Tibial artery (tissue), 4 donors: ENCODE measurements around the gene COL20A1.
"Not testable (repeated sequence)": the region's sequence is repeated elsewhere in the genome, so short reads cannot be mapped to it uniquely, and the experiment has no call there.

ENCODE experiments used
- DNase-seq, 2 donors: peaks; one replicate each; pipeline ENCODE4 v3.0.0-alpha.2; 2019
- H3K27ac ChIP-seq, 2 donors: fragments of 200-600 bp; sonication (generic) in 1 of 2; 1 replicate in 1 of 2; 2 replicates in 1 of 2; pipeline ENCODE4 v1.5.1; 2018 to 2019; ENCODE audit warnings: mild to moderate bottlenecking in 1 of 2
- H3K27me3 ChIP-seq, 2 donors: fragments of 200-600 bp; sonication (generic) in 1 of 2; one replicate each; pipeline versions ENCODE4 v1.5.1 to v1.6.0; 2016 to 2019
- H3K36me3 ChIP-seq, 3 donors: fragments of 200-600 bp; sonication (generic) in 2 of 3; one replicate each; pipeline ENCODE4 v1.5.1; 2016 to 2019; ENCODE audit warnings: mild to moderate bottlenecking in 2 of 3
- H3K4me1 ChIP-seq, 4 donors: fragments of 200-600 bp; sonication (generic) in 2 of 4; 1 replicate in 3 of 4; 2 replicates in 1 of 4; pipeline ENCODE4 v1.5.1; 2016 to 2019
- H3K4me3 ChIP-seq, 2 donors: fragments of 200-600 bp; sonication (generic) in 1 of 2; 1 replicate in 1 of 2; 2 replicates in 1 of 2; pipeline ENCODE4 v1.5.1; 2018 to 2019; ENCODE audit warnings: mild to moderate bottlenecking in 2 of 2
- H3K9me3 ChIP-seq, 3 donors: fragments of 200-600 bp; sonication (generic) in 1 of 3; one replicate each; pipeline ENCODE4 v1.5.1; 2016 to 2019
- intact Hi-C: fragments of 100-400 bp; cut with DNase I; formaldehyde crosslinking; loops from one replicate; pipeline ENCODE4 v1.15.0; 2023; ENCODE audit warnings: low total_unique reads
- TF ChIP-seq, protein P1 (sequence below), 2 experiments: fragments of 200-600 bp in 1 of 2; fragments of 450-650 bp in 1 of 2; IDR thresholded peaks; one replicate each; pipeline ENCODE4 v1.5.1; 2017 to 2019; ENCODE audit warnings: antibody characterized with exemption in 2 of 2, mild to moderate bottlenecking in 1 of 2, moderate library complexity in 1 of 2

COL20A1 gene

DNA sequence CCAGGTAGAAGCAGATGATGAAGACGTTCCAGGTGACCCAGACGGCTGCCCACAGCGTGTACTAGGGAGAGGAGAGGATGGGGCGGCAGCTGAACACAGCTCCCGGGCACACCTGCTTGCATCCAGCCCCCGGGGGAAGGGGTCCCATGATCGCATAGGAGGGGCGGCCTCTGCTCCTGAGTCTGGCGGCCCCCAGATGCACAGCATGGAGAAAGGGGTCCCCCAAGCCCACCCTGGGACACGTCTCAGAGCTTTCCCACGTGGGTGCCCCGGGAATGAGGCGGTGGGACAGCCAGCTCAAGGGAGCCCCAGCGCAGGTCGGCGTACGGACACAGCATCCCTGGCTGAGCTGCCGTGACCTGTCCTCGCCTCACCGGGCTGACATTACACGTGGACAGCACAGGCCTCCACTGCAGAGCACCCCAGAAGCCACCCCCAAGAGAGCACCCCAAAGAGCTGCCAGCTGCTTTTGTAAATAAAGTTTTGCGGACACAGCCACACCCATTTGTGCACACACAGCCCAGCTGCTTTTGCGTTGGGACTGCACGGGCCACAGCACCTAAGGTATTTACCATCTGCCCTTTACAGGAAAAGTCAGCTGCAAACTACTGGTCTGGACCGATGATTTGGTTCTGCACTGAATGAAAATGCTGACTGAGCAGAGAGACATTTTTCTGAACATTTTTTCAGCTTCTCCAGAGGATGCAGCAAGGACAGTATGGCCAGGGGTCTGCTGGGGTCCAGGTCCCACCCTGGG is 44.0 kb upstream of the COL20A1 start:
- Histone ChIP-seq H3K27me3 (peaks cover 0 to 96% of the 10 kb centered on the region in 2 donors), H3K9me3 (no peaks in the 10 kb centered on the region), H3K4me3 (no peak overlapping the region), H3K27ac (no peak overlapping the region), H3K4me1 (peaks cover 0 to 13% (median 9%) of the 10 kb centered on the region in 4 donors), H3K36me3 (no peaks in the 10 kb centered on the region)
- intact Hi-C loops: no loop called here
- no peak for DNase-seq
- TF ChIP-seq, protein P1, sequence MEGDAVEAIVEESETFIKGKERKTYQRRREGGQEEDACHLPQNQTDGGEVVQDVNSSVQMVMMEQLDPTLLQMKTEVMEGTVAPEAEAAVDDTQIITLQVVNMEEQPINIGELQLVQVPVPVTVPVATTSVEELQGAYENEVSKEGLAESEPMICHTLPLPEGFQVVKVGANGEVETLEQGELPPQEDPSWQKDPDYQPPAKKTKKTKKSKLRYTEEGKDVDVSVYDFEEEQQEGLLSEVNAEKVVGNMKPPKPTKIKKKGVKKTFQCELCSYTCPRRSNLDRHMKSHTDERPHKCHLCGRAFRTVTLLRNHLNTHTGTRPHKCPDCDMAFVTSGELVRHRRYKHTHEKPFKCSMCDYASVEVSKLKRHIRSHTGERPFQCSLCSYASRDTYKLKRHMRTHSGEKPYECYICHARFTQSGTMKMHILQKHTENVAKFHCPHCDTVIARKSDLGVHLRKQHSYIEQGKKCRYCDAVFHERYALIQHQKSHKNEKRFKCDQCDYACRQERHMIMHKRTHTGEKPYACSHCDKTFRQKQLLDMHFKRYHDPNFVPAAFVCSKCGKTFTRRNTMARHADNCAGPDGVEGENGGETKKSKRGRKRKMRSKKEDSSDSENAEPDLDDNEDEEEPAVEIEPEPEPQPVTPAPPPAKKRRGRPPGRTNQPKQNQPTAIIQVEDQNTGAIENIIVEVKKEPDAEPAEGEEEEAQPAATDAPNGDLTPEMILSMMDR (IDR thresholded peaks at IDR 0.05): no peak

DNA sequence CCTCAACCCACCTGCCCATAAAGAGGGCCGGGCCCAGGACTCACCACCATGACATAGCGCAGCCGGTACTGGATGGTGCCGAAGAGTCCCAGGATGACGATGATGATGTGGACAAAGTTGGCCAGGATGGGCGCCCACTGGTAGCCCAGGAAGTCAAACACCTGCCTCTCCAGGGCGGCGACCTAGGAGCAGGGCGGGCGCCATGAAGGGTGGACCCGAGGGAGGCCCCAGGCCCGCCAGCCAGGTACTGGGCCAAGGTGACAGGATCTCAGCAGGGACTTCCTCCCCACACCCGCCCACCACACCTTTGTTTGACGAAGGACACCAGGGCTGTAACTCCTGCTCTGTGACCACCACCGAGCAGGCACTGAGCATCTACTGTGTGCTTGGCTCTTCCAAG is 43.1 kb upstream of the COL20A1 start:
- no peaks in the 10 kb centered on the region for H3K9me3 ChIP-seq
- no peak overlapping the region for H3K4me3 ChIP-seq
- TF ChIP-seq, protein P1 (IDR thresholded peaks at IDR 0.05): no peak
- H3K36me3 ChIP-seq: no peaks in the 10 kb centered on the region
- H3K27ac ChIP-seq: no peak overlapping the region
- intact Hi-C loops: no loop called here
- H3K27me3 ChIP-seq: peaks cover 0 to 96% of the 10 kb centered on the region in 2 donors
- no peak for DNase-seq
- H3K4me1 ChIP-seq: peaks cover 0 to 22% (median 16%) of the 10 kb centered on the region in 4 donors

- intact Hi-C loops: not testable (repeated sequence)
Observed at GRCh38 chr20:63251350-63251749, 41.6 kb upstream of the COL20A1 start.

GRCh38 chr20:63252284-63252711 is 40.7 kb upstream of the COL20A1 start:
- intact Hi-C loops: no loop called here
- DNase-seq: no peak
- H3K27ac ChIP-seq: no peak overlapping the region
- TF ChIP-seq, protein P1 (IDR thresholded peaks at IDR 0.05): no peak
- H3K27me3 ChIP-seq: peaks cover 0 to 96% of the 10 kb centered on the region in 2 donors
- H3K9me3 ChIP-seq: no peaks in the 10 kb centered on the region
- H3K4me1 ChIP-seq: peaks cover 0 to 22% (median 16%) of the 10 kb centered on the region in 4 donors
- no peaks in the 10 kb centered on the region for H3K36me3 ChIP-seq
- no peak overlapping the region for H3K4me3 ChIP-seq

More at GRCh38 chr20:63251350-63251749, 41.6 kb upstream of the COL20A1 start:
- H3K9me3 ChIP-seq, DNase-seq, H3K27ac ChIP-seq, H3K4me3 ChIP-seq, H3K36me3 ChIP-seq: not testable (repeated sequence)
- peaks cover 0 to 97% of the 10 kb centered on the region in 2 donors for H3K27me3 ChIP-seq
- H3K4me1 ChIP-seq: peaks cover 0 to 25% (median 16%) of the 10 kb centered on the region in 4 donors

DNA sequence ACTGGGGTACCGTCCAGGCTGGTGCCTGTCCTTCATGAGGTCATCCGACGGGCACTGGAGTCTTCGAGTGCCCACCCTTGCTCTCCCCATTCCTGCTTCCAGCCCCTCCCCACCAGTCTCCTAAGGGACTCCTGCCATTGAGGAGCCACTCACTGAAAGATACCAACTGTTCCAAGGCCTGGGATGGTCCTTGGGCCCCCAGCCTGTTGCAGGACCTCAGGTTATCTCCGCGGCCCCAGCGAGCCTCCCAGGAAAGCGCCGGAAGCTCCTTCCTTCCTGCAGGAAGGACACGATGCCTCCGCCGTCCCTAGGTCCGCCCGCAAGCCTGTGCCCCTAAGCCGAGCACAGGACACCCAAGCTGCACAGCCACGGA is 39.9 kb upstream of the COL20A1 start:
- Histone ChIP-seq H3K27me3 (peaks cover 0 to 92% of the 10 kb centered on the region in 2 donors), H3K4me1 (peaks cover 0 to 22% (median 16%) of the 10 kb centered on the region in 4 donors), H3K27ac (no peak overlapping the region), H3K4me3 (peak overlapping the region in 1 of 2 donors; percentile 35), H3K36me3 (no peaks in the 10 kb centered on the region), H3K9me3 (no peaks in the 10 kb centered on the region)
- intact Hi-C loops: no loop called here
- no peak for DNase-seq
- TF ChIP-seq, protein P1 (IDR thresholded peaks at IDR 0.05): no peak

DNA sequence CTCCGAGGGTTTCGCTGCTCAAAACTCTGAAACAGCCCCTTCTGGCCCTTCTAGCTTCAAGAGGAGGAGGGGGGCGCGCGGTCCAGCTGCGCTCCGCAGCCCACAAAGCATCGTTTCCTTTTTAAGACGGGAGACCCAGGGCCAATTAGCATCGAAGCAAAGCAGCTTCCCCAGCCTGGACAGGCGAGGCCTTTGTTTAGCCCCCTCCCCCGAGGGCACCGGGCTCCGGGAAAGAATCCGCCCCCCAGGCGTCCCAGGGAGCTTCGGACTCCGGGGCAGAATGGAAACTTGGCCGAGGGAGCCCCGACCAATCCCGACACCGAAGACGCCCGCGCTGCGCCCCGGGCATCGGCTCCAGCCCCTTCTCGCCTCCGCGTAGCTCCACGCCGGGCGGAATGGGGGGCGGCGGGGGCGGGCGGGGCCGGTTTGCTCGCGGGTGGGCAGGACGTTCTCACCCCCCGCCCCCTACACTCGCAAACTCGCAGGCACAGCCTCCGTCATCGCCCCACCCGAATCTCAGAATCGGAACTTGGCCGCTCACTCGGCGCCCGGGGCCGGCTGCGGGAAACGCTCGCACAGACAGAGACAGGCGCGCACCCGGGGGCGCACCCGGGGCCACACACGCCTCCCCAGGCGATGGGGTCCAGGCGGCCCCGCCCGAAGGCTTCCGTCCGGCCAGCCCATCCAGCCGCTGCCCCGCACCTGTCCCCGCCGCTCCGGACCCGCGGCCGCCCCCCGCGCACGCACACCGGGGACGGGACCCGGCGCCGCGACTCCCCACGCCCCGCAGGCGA is 39.4 kb upstream of the COL20A1 start:
- DNase-seq: no peak
- H3K4me1 ChIP-seq: peaks cover 0 to 22% (median 16%) of the 10 kb centered on the region in 4 donors
- peak overlapping the region; percentile 16 to 35 for H3K4me3 ChIP-seq
- H3K9me3 ChIP-seq: no peaks in the 10 kb centered on the region
- no peaks in the 10 kb centered on the region for H3K36me3 ChIP-seq
- TF ChIP-seq, protein P1 (IDR thresholded peaks at IDR 0.05): no peak
- H3K27me3 ChIP-seq: peaks cover 0 to 92% of the 10 kb centered on the region in 2 donors
- H3K27ac ChIP-seq: no peak overlapping the region
- intact Hi-C loops: no loop called here
